ENCODE results near the gene SH2D6.
"Not testable (repeated sequence)": the region's sequence is repeated elsewhere in the genome, so short reads cannot be mapped to it uniquely, and the experiment has no call there.

The SH2D6 gene

GRCh38 chr2:85475799-85476490 is 57.4 kb downstream of the SH2D6 start:
- Histone ChIP-seq H3K9ac (ENCODE audit: low read length) (no peak overlapping the region), H3K27me3 (ENCODE audit: control insufficient read depth, insufficient read depth, low read length) (no peaks in the 10 kb centered on the region), H3K4me1 (ENCODE audit: control insufficient read depth, insufficient read depth, low read length) (peaks cover 18% of the 10 kb centered on the region), H3K36me3 (ENCODE audit: control insufficient read depth, insufficient read depth, low read length) (no peaks in the 10 kb centered on the region), H3K4me3 (ENCODE audit: low read length) (no peak overlapping the region), H3K9me3 (ENCODE audit: control insufficient read depth, low read length) (no peaks in the 10 kb centered on the region)

- Histone ChIP-seq H3K4me3 (ENCODE audit: low read length) (no peak overlapping the region), H3K36me3 (ENCODE audit: control insufficient read depth, insufficient read depth, low read length) (no peaks in the 10 kb centered on the region), H3K4me1 (ENCODE audit: control insufficient read depth, insufficient read depth, low read length) (peaks cover 14% of the 10 kb centered on the region), H3K9ac (ENCODE audit: low read length) (no peak overlapping the region), H3K27me3 (ENCODE audit: control insufficient read depth, insufficient read depth, low read length) (no peaks in the 10 kb centered on the region), H3K9me3 (ENCODE audit: control insufficient read depth, low read length) (no peaks in the 10 kb centered on the region)
These were observed 58.1 kb downstream of the SH2D6 start for GRCh38 chr2:85476624-85477023.

GRCh38 chr2:85477884-85478283 is 59.4 kb downstream of the SH2D6 start:
- Histone ChIP-seq H3K4me3 (ENCODE audit: low read length) (no peak overlapping the region), H3K9me3 (ENCODE audit: control insufficient read depth, low read length) (no peaks in the 10 kb centered on the region), H3K9ac (ENCODE audit: low read length) (no peak overlapping the region), H3K27me3 (ENCODE audit: control insufficient read depth, insufficient read depth, low read length) (no peaks in the 10 kb centered on the region), H3K36me3 (ENCODE audit: control insufficient read depth, insufficient read depth, low read length) (no peaks in the 10 kb centered on the region), H3K4me1 (ENCODE audit: control insufficient read depth, insufficient read depth, low read length) (peaks cover 4% of the 10 kb centered on the region)

- Histone ChIP-seq H3K9ac (ENCODE audit: low read length) (no peak overlapping the region), H3K4me3 (ENCODE audit: low read length) (no peak overlapping the region), H3K9me3 (ENCODE audit: control insufficient read depth, low read length) (no peaks in the 10 kb centered on the region), H3K36me3 (ENCODE audit: control insufficient read depth, insufficient read depth, low read length) (no peaks in the 10 kb centered on the region), H3K27me3 (ENCODE audit: control insufficient read depth, insufficient read depth, low read length) (no peaks in the 10 kb centered on the region), H3K4me1 (ENCODE audit: control insufficient read depth, insufficient read depth, low read length) (no peaks in the 10 kb centered on the region)
These were observed 63.6 kb downstream of the SH2D6 start for GRCh38 chr2:85481818-85482777.

GRCh38 chr2:85484615-85485014 is 66.1 kb downstream of the SH2D6 start:
- H3K27me3 ChIP-seq (ENCODE audit: control insufficient read depth, insufficient read depth, low read length); H3K4me1 ChIP-seq (ENCODE audit: control insufficient read depth, insufficient read depth, low read length); H3K4me3 ChIP-seq (ENCODE audit: low read length); H3K9ac ChIP-seq (ENCODE audit: low read length); H3K9me3 ChIP-seq (ENCODE audit: control insufficient read depth, low read length); H3K36me3 ChIP-seq (ENCODE audit: control insufficient read depth, insufficient read depth, low read length): not testable (repeated sequence)

- Histone ChIP-seq H3K36me3 (ENCODE audit: control insufficient read depth, insufficient read depth, low read length) (no peaks in the 10 kb centered on the region), H3K27me3 (ENCODE audit: control insufficient read depth, insufficient read depth, low read length) (no peaks in the 10 kb centered on the region), H3K4me1 (ENCODE audit: control insufficient read depth, insufficient read depth, low read length) (no peaks in the 10 kb centered on the region), H3K9me3 (ENCODE audit: control insufficient read depth, low read length) (no peaks in the 10 kb centered on the region), H3K4me3 (ENCODE audit: low read length) (no peak overlapping the region), H3K9ac (ENCODE audit: low read length) (no peak overlapping the region)
These were observed 67.3 kb downstream of the SH2D6 start for GRCh38 chr2:85485815-85486214.

Data from mucosa of stomach (tissue), 1 donor.